Effector CD4-positive, alpha-beta T cell (primary cell): ENCODE data around the gene ANKRD29.

ENCODE experiments used
- DNase-seq: peaks from one replicate; pipeline ENCODE4 v3.0.0-alpha.2; 2020

ANKRD29 gene

DNA sequence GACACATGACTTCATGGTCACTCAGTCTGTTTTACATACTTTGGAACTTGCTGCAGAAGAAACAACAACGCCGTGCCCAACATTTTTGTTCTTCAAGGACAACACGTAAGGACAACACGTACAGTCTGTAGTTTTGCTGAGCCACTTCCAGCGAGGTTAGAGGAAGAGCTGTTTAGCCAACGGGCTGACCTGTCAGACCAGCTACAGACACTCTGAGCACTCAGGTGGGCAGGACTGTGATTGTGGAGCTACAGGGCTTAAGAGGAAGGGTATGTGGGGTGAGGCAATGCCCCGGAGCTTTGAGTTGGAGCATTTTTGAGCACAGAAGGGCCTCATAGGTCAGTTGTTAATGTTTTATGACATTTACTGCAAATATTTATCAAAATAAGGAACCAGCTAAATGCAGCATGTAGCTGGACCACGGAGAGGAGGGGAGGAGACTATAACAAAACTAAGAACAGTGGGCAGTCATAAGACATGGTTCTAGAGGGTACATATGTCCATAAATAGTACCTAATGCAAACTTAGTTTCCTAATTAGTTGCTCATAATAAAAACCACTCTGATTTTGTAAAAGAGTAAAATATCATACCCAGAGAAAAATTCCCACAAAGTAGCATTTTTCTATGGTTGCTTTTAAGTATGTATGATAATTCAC lies 50.1 kb downstream of the ANKRD29 start:
- no peak for DNase-seq

DNA sequence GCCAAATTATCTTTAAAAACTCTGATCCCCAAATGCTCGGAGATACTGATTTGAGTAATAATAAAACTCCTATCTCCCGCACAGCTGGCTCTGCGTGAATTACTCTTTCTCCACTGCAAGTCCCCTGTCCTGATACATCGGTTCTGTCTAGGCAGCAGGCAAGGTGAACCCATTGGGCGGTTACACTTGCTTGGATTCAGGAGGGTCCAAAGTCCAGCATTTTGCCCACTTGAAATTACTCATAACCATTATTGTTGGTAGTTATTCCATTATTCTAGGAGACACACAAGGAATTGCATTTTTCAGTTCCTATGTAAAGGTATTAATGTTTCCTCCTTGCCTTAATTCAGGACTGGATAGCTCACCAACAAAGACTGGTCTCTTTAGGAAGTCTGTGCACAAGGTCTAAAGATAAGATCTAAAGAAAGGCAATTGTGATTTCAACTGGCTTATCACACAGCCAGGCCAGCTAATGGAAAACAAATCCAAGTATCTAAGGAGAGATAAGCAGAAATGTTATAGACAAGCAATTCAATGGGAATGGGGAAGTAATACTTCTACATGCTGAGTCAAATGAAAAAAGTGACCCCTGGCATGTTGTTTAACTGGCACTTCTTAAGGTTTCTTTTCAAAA lies 53.2 kb downstream of the ANKRD29 start:
- DNase-seq, result no peak

DNA sequence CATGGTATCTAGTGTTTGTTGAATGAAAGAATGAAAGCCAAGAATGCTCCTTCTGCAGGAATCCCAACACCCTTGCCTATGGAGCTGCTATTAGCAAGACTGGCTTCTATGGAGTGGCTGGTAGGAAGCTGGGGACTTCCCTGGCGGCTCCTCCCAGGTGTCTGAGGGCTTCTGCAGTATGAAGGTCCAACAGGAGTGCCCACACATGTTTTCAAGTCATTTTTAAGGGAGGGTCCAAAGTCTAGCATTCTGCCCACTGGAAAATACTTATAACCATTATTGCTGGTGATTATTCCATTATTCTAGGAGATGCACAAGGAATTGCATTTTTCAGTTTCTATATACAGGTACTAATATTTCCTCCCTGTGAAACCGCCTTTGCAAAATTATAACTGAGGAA lies 54.5 kb downstream of the ANKRD29 start:
- no peak for DNase-seq

DNA sequence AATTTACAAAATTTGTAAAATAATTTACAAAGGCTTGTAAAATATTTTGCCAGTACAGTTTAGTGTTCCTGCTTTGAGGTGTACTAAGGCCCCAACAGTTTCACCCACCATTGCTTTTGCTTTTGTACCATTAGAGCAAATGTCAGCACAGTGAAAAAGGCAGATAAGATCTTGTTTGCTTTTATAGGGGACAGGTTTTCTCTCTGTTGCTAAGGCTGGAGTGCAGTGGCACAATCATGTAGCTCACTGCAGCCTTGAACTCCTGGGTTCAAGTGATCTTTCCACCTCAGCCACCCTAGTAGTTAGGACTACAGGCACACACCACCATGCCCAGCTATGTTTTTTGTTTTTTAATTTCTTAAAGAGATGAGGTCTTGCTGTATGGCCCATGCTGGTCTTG lies 56.8 kb downstream of the ANKRD29 start:
- no peak for DNase-seq

DNA sequence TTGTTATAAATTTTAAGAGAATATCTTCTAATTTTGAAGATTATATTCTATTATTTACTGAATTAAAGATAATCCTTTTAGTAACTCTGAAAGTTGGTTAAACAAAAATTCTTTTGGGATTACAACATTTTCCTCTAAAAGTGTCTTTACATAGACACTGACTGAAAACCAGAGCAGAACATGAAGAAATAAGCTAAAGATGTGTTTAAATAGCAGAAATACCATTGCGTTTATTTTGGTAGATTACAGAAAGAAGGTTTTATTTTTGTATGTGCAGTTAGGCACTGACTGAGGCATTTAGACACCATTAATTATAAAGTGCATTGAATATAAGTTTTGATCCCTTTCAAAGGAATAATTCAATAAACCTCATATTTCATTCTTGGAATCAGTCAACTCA lies 62.9 kb downstream of the ANKRD29 start:
- no peak for DNase-seq

DNA sequence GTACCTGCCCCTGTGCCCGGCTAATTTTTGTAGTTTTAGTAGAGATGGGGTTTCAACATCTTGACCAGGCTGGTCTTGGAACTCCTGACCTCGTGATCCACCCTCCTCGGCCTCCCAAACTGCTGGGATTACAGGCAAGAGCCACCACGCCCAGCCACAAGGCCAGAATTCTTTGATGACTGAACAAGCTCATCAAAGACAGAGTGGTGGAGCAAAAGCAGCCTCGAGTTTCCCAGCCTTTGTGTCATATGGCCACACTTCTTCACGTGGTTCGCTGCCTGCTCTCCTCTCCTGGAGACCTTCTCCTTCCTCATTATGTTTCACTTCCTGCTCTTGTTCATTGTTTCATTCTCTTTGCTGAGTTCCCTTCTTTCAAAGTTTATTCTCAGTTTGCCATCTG lies 66.5 kb downstream of the ANKRD29 start:
- DNase-seq, result no peak

DNA sequence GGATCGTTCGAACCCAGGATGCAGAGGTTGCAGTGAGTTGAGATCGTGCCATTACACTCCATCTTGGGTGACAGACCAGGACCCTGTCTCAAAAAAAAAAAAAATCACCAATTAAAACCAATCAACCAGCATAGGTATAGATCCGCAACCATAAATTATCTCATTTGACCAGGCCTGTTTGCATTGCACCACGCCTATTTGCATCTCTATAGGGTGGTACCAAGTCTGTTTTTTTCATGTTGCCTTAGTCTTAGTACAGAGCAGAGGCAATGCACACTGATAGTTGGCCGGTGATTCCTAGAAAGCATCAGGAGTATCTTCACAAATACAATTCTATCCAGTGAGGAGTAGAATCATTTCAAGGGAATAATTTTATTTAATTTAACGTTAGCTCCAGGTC lies 67.1 kb downstream of the ANKRD29 start:
- no peak for DNase-seq

DNA sequence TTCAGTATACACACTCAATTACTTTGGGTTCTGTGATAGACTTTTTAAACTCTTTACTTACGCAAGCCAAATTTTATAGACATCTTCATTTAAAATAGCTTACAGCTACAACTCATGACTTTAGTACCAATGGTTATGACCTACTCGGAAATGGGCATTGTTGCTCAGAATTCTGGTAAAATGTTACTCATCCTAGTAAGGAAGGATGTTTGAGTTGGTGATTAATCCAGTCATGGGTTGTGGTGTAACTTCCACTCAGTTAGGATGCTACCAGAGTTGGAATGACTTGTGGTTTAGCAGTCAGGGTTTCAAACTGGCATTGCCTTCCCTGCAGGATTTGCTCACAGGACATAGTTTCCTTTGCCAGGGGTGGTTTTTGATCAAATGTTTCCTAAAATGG lies 69.0 kb downstream of the ANKRD29 start:
- no peak for DNase-seq

DNA sequence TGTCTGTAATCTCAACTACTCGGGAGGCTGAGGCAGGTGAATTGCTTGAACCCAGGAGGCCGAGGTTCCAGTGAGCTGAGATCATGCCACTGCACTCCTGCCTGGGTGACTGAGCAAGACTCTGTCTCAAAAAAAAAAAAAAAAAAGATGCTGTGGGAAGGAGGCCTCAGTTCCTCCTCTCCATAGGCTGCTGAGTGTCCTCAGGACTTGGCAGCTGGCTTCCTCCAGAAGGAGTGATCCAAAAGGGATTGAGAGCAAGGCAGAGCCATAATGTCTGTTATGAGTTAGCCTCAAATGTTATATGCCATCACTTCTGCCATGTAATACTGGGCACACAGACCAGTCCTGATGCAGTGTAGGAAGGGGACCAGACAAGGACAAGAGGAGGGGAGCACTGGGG lies 69.8 kb downstream of the ANKRD29 start:
- DNase-seq, result no peak

DNA sequence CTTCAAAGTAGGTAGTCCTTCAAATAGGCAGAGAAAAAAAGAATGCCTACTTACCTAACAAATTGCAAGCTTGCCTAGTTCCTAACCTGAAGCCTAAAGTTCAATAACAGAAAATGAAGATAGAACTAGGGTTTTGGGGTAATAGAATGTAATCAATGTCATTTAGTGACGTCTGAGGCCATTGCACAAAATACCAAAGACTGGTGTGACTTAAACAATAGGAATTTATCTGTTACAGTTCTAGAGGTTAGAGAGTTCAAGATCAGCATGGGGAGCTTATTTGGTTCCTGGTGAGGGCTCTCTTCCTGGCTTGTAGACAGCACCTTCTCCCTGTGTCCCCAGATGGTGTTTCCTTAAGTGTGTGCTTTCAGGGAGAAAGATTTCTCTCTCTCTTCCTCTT lies 71.7 kb downstream of the ANKRD29 start:
- no peak for DNase-seq

DNA sequence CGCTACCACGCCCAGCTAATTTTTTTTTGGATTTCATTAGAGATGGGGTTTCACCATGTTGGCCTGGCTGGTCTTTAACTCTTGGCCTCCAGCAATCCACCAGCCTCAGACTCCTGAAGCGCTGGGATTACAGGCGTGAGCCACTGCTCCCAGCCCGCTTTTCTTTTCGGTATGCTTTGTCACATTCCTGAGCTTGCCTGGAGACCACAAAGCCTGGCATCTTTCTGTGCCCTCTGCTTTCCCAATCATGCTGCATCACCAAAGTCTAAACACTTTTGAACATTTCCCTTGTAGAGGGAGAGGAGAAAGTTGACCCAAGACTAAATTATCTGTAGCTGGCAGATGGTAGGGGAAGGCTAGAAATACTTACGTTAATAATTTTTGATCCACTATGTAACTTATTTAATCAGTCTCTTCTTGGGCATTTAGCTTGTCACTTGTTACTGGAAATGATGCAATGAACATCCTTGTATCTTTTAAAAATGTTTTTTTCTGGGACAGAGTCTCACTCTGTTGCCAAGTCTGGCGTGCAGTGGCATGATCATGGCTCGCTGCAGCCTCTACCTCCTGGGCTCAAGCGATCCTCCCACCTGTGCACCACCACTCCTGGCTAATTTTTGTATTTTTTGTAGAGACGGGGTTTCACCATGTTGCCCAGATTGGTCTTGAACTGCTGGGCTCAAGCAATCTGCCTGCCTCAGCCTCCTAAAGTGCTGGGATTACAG lies 73.7 kb downstream of the ANKRD29 start:
- DNase-seq, result no peak

DNA sequence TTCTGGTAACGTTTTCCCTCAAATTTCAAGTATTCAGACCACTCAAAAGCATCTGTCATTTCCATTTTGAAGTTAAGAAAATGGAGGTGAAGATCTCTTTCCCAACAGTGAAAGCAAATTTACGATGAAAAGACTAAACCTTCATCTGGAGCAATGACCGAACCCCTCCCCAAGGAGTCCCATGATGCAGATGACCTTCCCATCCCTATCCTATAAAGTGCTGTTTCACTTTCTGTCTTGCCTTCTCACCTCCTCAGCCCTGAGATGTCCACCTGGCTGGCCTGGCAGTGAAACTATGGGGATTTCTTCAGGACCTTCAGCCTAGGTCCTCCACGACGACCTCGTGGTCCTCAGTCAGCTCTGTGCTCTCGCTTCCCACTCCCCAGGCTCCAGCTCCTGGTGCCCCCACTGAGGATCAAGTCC lies 75.5 kb downstream of the ANKRD29 start:
- no peak for DNase-seq

DNA sequence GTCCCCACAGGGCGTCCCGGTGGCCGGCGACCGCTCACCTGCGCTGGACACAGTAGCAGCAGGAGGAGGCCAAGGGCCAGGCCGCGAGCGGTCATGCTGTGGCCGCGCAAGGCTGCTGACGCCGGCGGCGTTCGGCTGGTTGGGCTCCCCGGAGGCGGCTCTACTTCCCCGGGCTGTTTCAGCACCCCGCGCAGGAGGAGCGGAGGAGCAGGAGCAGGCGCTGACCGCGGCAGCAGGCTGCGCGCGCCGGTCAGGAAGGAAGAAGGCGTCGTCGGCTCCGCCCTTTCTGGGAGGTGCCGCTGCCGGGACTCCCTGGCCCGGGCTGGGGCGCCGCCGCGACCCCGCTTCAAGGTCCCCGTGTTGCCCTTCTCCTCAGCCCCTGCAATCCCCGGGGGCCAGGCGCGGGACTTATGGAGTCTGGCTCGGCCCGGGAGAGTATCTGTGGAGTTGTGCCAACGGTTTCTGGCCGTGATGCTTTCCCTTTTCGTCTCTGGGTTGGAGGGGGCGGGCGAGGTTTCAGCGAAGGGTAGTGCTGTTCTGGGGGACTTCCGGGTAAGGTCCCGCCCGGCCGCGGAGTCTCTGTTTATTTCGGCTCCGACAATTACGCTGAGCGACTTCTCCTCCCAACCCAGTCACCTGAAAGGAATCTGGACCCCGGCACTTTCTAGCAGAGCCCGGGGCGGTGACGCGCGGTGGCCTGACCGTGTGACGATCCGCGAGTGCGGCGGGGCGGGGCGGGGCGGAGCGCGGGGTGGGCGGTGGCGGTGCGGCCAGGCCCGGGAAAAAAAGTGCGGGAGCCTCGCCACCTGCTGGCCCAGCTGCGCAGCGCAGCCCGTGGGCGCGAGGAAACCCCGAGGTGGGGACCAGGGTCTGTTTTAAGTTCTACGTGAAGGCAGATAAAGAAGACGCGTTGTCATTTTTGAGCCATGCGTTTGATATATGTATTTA lies 76.2 kb downstream of the ANKRD29 start, which contains the start of gene NPC1:
TSS of gene NPC1 (minus strand) at position 258 of the 948 bp plus-strand sequence. CDS start at position 95, 163 bp downstream.
- DNase-seq, result peak; percentile 89

DNA sequence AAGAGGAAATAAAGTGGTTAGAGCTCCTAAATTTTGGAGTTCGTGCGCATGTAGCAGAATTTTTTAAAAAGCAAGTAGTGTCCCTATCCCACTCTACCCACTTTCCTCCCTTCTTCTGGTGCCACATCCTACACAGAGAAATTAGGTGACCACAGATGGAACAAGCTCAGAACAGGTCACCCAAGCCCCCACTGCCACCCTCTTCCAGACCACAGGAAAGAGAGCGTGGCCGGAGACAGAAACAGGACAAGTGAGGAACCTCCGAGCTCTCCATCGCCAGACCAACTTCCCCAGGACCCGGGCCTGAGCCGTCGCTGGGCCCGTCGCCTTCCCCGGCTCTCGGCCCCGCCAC lies 76.8 kb downstream of the ANKRD29 start:
- DNase-seq, result no peak

DNA sequence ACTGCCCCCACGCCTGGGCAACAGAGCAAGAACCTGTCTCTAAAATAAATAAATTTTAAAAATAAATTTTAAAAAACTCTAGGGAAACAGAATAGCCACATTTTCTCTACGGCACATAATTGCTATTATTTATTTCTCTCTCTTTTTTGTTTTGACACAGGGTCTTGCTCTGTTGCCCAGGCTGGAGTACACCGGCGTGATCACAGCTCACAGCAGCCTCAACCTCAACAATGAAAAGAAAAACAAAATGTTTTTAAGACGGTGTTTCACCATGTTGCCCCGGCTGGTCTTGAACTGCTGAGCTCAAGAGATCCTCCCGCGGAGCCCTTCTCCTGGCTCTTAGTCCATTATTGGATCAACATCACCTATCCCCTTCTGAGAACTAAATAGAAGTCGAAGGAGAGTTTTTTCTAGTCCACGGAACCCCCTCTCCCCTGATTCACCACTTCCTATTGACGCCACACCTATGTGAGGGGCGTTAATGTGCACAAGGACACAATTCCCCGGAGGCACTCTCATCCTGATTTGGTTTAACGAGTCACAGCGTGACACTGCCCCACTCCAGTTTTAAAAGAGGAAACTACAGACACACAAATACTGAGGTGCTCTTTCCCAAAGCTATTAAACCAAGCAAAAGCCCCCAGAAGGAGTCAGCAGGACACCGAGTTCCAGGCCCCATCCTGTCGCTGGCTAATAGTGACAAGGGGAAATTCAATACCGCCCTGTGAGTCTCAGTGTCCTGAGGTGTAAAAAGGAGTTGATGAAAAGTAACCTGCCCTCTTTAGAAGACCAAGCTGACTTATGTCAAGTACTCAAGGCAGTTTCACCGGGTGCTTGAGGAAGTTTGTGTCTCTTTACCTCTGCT lies 77.5 kb downstream of the ANKRD29 start:
- DNase-seq, result no peak

DNA sequence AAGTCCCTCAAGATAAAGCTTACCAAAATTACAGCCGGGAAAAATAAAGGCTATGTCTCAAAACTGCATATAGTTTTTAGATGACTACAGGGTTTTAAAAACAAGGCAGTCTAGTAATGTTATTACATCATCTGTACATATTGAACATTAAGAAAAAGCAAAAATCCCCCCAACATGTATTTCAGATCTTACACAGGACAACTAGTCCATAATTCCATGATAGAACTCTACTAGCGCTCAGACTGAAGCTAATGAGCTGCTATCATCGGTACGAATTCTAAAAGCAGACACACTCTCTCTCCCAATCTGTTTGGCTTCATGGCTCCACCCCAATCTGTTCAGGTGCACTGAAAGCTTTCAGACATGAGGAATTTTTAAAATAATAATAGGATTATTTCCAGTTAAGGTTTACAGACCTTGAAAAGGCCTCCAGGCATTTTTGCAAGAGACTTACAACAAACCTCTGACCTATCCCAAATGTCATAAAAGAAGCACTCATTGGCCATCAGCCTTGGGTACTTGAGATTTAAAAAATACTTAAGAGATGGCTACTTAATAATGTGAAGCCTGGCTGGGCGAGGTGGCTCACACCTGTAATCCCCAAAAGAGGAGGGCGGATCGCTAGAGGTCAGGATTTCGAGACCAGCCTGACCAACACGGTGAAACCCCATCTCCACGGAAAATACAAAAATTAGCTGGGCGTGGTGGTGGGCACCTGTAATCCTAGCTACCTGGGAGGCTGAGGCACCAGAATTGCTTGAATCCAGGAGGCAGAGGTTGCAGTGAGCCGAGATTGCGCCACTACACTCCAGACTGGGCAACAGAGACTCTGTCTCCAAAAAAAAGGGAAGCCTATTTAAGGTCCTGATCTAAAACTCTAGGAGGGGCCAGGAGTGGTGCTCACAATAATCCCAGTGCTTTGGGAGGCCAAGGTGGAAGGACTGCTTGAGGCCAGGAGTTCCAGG lies 78.4 kb downstream of the ANKRD29 start:
- no peak for DNase-seq

DNA sequence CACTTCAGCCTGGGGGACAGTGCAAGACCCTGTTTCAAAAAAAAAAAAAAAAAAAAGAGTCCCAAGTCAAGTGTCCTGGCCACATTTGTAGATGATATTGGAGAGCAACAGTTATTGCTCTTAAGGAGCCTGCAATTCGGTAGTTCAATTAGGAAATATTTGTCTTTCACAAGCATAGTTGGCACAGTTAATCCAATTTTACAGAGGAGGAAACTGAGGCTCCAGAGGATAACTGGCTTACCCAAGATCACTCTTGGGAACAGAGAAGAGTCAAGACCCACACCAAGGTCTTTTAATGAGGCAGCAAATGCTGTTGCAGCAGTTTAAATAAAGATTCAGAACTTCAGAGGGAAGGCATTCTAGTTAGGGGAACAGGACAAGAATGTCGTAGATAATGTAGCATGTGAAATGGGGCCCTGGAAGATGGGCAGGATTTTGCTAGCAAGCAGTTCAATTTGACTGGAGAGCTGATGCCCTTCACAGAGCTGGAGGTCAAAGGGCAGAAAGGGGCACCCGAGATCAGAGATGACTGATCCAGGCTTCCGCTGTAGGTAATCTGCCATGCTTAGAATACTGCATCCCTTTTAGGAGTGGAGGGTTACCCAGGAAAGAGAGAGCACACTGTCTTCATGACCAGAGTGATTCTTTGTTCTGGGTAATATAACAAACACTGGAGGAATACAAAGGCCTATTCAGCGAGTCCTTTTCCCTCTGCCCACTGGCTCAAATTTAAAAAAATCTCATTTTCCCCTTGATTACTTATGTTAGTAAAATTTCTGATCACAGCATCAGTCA lies 79.4 kb downstream of the ANKRD29 start:
- no peak for DNase-seq

DNA sequence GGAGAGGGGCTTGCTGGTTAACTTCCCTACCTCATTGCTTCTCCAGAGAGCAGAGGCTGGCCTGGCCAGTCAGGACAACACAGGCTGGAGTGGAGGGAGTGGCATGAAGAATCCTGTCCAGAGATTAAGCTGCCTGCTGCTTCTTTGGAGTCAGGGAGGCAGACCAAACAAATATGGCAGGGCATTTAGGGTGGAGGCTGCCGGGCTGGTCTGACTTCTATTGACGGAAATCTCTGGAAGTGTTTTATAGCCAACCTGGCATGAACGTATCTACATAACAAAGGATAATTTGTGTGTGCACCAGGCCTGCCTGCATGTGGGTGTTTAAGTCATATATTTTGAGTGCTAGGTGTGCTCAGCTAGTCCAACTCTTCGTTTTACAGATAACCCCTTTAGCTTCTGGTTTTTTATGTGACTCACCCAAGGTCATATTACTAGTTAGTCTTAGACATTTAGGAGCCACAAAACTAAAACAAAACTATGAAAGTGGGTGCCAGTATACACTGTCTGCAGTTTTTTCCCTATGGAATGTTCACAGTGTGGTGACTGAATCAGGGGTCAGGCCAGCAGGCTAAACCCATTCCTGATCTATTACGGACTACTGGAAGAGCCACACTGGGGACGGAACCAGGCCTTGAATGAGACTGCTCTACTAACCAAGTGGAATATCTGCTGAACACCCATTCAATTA lies 81.9 kb downstream of the ANKRD29 start:
- DNase-seq, result no peak
